22Rv1 (cell line): ENCODE results near the gene GRAPL.
"Not testable (repeated sequence)": the region's sequence is repeated elsewhere in the genome, so short reads cannot be mapped to it uniquely, and the experiment has no call there.

Experiments used
- ZFX ChIP-seq: fragments of 450-650 bp; IDR thresholded peaks from 2 replicates; pipeline ENCODE4 v1.6.1; 2017; ENCODE audit warnings: antibody characterized with exemption, borderline replicate concordance
- TF ChIP-seq, protein P1 (sequence below): fragments of 450-650 bp; IDR thresholded peaks from 2 replicates; pipeline ENCODE4 v1.5.1; 2017; ENCODE audit warnings: mild to moderate bottlenecking

DNA sequence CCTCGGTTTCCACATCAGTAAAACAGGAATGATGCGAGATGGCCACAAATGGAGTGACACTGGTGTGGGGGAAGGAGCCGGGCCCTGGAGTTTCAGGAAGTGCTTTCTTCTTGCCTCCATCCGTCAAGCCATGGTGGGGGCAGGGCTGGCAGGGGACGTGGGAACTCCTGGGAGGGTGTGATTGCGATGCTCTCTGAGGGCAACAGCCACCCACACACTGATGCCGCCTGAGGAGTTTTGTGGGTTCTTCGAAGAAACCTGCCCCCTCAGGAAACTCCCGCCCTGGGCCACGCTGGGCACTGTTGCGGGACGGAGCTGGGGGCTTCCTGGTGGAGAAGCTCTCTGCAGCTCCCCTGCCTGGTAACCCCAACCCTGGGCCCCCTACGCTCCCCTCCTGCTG, 8.0 kb downstream of the GRAPL start:
- TF ChIP-seq, protein P1, sequence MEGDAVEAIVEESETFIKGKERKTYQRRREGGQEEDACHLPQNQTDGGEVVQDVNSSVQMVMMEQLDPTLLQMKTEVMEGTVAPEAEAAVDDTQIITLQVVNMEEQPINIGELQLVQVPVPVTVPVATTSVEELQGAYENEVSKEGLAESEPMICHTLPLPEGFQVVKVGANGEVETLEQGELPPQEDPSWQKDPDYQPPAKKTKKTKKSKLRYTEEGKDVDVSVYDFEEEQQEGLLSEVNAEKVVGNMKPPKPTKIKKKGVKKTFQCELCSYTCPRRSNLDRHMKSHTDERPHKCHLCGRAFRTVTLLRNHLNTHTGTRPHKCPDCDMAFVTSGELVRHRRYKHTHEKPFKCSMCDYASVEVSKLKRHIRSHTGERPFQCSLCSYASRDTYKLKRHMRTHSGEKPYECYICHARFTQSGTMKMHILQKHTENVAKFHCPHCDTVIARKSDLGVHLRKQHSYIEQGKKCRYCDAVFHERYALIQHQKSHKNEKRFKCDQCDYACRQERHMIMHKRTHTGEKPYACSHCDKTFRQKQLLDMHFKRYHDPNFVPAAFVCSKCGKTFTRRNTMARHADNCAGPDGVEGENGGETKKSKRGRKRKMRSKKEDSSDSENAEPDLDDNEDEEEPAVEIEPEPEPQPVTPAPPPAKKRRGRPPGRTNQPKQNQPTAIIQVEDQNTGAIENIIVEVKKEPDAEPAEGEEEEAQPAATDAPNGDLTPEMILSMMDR: not testable (repeated sequence)
- not testable (repeated sequence) for TF ChIP-seq ZFX
